ENCODE results near the gene FEM1B. TPM values are rescaled to one million over a fixed set of nuclear protein-coding genes. Genes with fewer than 3 reads are reported as not detected.
A peak's percentile ranks its signal among the peaks of the same experiment; 100 is the strongest.

The FEM1B gene
- polyA plus RNA-seq, 1 donor = 32.4 TPM

GRCh38 chr15:68259883-68260282 lies 17.7 kb upstream of the FEM1B start:
- no peak for DNase-seq

- no peak for DNase-seq
These were observed 16.3 kb upstream of the FEM1B start for GRCh38 chr15:68261241-68261640.

GRCh38 chr15:68261980-68262379 lies 15.6 kb upstream of the FEM1B start:
- no peak for DNase-seq

GRCh38 chr15:68262514-68263356 lies 14.8 kb upstream of the FEM1B start:
- no peak for DNase-seq

DNA sequence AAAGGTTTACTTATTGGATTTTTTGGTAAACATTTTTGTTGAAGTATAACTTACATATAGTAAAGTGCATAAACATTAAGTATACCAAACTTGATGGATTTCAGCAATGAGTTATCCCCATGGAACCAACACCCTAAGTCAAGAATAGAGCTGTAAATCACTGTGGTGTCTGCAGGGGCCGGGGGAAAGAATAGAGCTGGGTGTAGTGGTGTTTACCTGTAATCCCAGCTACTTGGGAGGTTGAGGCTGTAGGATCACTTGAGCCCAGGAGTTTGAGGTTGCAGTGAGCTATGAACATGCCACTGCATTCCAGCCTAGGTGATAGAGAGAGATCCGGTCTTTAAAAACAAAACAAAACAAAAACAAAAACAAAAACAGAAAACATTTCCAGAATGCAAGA lies 13.3 kb upstream of the FEM1B start:
- DNase-seq = no peak

DNA sequence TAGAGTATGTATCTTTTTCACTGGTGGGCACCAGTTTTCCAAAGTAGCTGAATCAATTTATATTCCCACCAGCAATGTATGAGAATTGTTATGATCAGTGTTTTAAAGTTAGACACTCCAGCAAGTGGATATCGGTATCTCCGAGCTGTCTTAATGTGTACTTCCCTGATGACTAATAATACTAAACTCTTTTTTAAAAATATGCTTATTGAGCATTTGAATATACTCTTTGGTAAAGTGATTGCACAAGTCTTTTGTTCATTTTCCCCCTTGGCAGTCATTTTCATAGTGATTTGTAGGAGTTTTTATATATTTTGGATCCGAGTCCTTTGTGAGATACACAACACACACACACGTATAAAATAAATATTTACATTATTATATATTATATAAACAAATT lies 12.5 kb upstream of the FEM1B start:
- no peak for DNase-seq

- DNase-seq = no peak
These were observed 11.9 kb upstream of the FEM1B start for GRCh38 chr15:68265674-68266073.

- DNase-seq = no peak
These were observed 9.1 kb upstream of the FEM1B start for GRCh38 chr15:68268405-68268804.

DNA sequence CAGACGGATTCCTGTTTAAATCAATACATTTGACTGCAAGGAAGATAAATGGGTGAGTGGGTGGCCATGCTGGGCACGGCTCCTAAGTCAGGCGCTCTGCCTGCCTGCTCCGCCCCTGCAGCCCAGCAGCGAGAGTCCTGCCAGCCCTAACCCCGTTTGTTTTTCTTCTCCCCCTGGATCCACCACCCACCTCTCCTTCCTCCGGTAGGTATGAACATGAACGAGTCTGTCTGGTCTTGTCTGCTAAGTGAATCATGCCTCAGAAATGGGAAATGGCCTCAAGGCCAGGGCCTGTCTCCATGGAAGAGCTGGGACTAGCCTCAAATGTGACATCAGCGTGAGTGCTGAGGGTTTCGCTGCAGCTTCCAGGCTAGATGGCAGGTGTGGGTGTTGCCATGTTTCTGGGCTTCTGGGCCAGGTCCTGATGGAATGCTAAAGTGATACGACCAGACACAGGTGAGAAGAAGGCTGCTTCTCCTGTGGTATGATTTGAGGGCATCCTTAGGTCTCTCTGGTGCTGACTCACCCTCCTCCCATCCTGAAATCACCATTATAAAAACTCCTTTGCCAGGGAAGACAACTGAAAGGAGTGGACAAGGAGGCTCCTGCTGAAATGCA lies 5.6 kb upstream of the FEM1B start:
- DNase-seq = no peak

GRCh38 chr15:68272721-68273271 lies 4.7 kb upstream of the FEM1B start:
- DNase-seq = no peak

GRCh38 chr15:68274201-68274848 lies 3.2 kb upstream of the FEM1B start:
- no peak for DNase-seq

GRCh38 chr15:68275165-68275746 lies 2.3 kb upstream of the FEM1B start:
- DNase-seq = no peak

DNA sequence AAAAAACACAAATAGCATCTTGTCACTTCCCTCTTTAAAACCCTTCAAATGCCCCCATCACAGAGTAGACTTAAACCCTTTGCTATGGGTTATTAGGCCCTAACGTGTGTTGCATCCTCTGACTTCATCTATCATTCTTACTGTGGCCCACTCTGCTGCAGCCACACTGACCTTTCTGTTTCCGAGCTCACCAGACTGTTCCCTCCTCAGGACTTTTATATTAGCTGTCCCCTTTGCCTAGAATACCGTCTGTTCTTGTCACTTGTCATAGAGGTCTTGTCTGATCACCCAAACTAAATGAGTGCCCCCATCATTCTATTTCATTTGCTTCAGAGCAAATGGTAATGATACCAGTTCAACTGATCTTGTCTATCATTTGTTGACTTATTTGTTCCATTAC lies 877 bp upstream of the FEM1B start:
- DNase-seq = no peak

- DNase-seq = peak; percentile 82
These were observed 378 bp upstream of the FEM1B start for GRCh38 chr15:68277131-68277602.

GRCh38 chr15:68278345-68278594 lies 725 bp downstream of the FEM1B start:
- DNase-seq = no peak

GRCh38 chr15:68278595-68279405 lies 1.3 kb downstream of the FEM1B start:
- no peak for DNase-seq

GRCh38 chr15:68279779-68280753 lies 2.5 kb downstream of the FEM1B start:
- no peak for DNase-seq

GRCh38 chr15:68281008-68281407 lies 3.5 kb downstream of the FEM1B start:
- DNase-seq = no peak

DNA sequence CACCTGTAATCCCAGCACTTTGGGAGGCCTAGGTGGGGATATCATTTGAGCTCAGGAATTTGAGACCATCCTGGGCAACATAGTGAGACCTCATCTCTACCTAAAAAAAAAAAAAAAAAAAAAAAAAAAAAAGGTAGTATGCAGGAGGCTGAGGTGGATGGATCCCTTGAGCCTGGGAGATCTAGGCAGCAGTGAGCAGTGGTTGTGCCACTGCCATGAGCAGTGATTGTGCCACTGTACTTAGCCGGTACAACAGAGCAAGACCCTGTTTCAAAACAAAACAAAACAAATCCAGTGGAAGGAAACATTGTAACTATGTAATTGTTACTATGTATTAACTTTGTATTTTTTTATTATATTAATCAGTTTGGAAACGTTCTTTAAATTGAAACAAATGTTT lies 5.9 kb downstream of the FEM1B start:
- no peak for DNase-seq

DNA sequence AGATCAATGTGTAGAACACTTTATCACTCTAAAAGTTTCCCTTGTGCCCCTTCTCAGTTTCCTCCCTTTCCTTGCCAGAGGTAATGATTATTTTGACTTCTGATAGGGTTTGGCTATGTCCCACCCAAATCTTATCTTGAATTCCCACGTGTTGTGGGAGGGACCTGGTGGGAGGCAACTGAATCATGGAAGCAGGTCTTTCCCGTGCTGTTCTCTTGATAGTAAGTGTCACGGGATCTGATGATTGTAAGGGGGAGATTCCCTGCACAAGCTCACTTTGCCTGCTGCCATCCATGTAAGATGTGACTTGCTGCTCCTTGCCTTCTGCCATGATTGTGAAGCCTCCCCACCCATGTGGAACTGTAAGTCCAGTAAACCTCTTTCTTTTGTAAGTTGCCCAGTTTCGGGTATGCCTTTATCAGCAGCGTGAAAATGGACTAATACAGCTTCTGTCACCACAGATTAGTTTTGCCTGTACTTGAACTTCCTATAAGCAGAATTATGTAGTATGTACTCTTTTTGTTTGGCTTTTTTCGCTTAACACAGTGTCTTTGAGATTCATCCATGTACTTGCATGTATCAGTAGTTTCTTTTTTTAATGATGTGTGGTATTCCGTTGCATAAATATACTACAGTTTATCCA lies 7.2 kb downstream of the FEM1B start:
- no peak for DNase-seq

Measured in hindlimb muscle (tissue), 1 donor.